ENCODE data around the gene NFIX. TPM values are rescaled to one million over a fixed set of nuclear protein-coding genes. Genes with fewer than 3 reads are reported as not detected.
A peak's percentile ranks its signal among the peaks of the same experiment; 100 is the strongest.

The NFIX gene
- total RNA-seq, 4 donors from 2014 or later: 126 to 223 (median 176) TPM

DNA sequence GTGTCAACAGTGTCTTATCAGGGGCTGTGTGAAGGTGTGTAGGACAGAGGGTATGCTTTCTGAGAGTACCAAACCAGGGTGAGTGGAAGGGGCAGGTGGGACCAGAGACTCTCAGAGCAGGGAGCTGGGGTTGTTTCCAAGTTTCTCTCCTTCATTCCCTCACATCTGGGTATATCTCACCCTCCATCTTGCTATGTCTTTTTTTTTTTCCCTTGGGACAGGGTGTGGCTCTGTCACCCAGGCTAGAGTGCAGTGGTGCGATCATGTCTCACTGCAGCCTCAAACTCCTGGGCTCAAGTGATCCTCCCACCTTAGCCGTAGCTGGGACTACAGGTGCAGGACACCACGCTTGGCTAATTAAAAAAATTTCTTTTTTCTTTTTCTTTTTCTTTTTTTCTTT, 15.3 kb upstream of the NFIX start:
- Histone ChIP-seq H3K27me3 (no peaks in the 10 kb centered on the region), H3K4me1 (peaks cover 14% of the 10 kb centered on the region), H3K36me3 (no peaks in the 10 kb centered on the region), H3K27ac (no peak overlapping the region), H3K4me3 (no peak overlapping the region), H3K9me3 (no peaks in the 10 kb centered on the region)
- no peak for DNase-seq (ENCODE audit: low spot score in 2 of 2)
- no peak for TF ChIP-seq POLR2AphosphoS5 (IDR thresholded peaks at IDR 0.05)
- TF ChIP-seq POLR2A (IDR thresholded peaks at IDR 0.05): no peak
- TF ChIP-seq EP300 (IDR thresholded peaks at IDR 0.05): no peak
- TF ChIP-seq, protein P1, sequence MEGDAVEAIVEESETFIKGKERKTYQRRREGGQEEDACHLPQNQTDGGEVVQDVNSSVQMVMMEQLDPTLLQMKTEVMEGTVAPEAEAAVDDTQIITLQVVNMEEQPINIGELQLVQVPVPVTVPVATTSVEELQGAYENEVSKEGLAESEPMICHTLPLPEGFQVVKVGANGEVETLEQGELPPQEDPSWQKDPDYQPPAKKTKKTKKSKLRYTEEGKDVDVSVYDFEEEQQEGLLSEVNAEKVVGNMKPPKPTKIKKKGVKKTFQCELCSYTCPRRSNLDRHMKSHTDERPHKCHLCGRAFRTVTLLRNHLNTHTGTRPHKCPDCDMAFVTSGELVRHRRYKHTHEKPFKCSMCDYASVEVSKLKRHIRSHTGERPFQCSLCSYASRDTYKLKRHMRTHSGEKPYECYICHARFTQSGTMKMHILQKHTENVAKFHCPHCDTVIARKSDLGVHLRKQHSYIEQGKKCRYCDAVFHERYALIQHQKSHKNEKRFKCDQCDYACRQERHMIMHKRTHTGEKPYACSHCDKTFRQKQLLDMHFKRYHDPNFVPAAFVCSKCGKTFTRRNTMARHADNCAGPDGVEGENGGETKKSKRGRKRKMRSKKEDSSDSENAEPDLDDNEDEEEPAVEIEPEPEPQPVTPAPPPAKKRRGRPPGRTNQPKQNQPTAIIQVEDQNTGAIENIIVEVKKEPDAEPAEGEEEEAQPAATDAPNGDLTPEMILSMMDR (IDR thresholded peaks at IDR 0.05): no peak
- WGBS: 80% methylated on average over 3 of the region's 3 CpGs

- H3K36me3 ChIP-seq: no peaks in the 10 kb centered on the region
- H3K27me3 ChIP-seq: no peaks in the 10 kb centered on the region
- no peak for DNase-seq (ENCODE audit: low spot score in 2 of 2)
- TF ChIP-seq EP300 (IDR thresholded peaks at IDR 0.05): no peak
- no peak for TF ChIP-seq POLR2AphosphoS5 (IDR thresholded peaks at IDR 0.05)
- TF ChIP-seq, protein P1 (IDR thresholded peaks at IDR 0.05): no peak
- H3K4me1 ChIP-seq: peaks cover 24% of the 10 kb centered on the region
- 92% methylated on average over 6 of the region's 6 CpGs for WGBS
- H3K4me3 ChIP-seq: no peak overlapping the region
- no peaks in the 10 kb centered on the region for H3K9me3 ChIP-seq
- no peak overlapping the region for H3K27ac ChIP-seq
Observed at GRCh38 chr19:12982648-12983047, 12.6 kb upstream of the NFIX start.

- peak overlapping the region; percentile 42 for H3K4me3 ChIP-seq
- DNase-seq (ENCODE audit: low spot score in 2 of 2): no peak
- H3K27me3 ChIP-seq: no peaks in the 10 kb centered on the region
- peaks cover 24% of the 10 kb centered on the region for H3K4me1 ChIP-seq
- no peaks in the 10 kb centered on the region for H3K9me3 ChIP-seq
- no peak overlapping the region for H3K27ac ChIP-seq
- H3K36me3 ChIP-seq: no peaks in the 10 kb centered on the region
- 57% methylated on average over 10 of the region's 10 CpGs for WGBS
- TF ChIP-seq, protein P1 (IDR thresholded peaks at IDR 0.05): no peak
- no peak for TF ChIP-seq POLR2AphosphoS5 (IDR thresholded peaks at IDR 0.05)
- no peak for TF ChIP-seq EP300 (IDR thresholded peaks at IDR 0.05)
- TF ChIP-seq POLR2A (IDR thresholded peaks at IDR 0.05): no peak
Observed at GRCh38 chr19:12983091-12983490, 12.2 kb upstream of the NFIX start.

DNA sequence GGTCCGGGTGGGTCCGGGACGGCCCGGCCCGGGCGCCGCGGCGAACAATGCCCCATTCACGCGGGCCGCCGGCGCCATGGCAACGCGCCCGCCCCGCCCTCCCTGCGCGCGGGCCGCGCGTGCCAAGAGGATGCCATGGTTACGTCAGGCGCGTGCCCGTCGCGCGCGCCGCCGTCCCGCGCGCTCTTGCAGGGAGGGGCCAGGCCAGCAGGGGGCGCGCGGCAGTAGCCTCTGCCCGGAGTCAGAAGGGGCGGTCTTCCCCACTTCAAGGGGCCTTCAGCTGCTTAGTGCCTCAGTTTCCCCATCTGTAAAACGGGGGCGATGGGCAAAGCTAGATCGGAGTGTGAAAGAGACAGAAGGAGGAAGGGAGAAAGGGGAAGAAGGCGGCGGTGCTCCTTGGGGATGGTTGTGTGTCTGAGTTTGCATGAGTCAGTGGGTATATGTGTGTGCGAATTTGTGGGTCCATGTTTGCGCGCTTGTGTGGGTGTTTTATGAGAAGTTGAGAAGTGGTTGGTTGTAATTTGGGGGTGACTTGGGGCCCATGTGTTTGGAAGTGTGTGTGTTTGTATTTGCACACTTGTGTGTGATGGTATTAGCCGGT, 11.6 kb upstream of the NFIX start:
- H3K27ac ChIP-seq: no peak overlapping the region
- DNase-seq (ENCODE audit: low spot score in 2 of 2): peak in 1 of 2 donors; percentile 84

DNA sequence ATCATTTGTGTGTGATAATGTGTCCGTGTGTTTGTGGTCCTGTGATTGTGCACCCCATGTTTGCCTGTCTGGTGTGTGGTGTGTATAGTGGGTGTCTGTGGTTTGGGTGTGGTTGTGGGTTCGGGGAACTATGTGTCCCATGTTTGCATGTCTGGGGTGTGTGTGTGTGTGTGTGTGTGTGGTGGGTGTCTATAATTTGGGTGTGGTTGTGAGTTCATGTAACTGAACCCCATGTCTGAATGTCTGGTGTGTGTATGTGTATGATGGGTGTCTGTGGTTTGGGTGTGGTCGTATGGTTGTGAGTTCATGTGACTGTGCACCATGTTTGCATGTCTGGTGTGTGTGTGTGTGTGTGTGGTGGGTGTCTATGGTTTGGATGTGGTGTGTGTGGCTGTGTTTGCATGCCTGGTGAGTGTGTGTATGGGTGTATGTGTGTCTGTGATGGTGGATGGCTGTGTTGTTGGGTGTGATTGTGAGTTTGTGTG, 11.1 kb upstream of the NFIX start:
- peak overlapping the region; percentile 78 for H3K27ac ChIP-seq
- WGBS: 72% methylated on average over 3 of the region's 3 CpGs

More for the DNA sequence above, 11.6 kb upstream of the NFIX start:
- H3K27me3 ChIP-seq: no peaks in the 10 kb centered on the region
- peak overlapping the region; percentile 42 for H3K4me3 ChIP-seq
- no peaks in the 10 kb centered on the region for H3K9me3 ChIP-seq
- TF ChIP-seq, protein P1 (IDR thresholded peaks at IDR 0.05): peak; percentile 86 to 99
- TF ChIP-seq POLR2A (IDR thresholded peaks at IDR 0.05) (no peak), POLR2AphosphoS5 (IDR thresholded peaks at IDR 0.05) (peak in 2 of 3 donors; percentile 53 to 65), EP300 (IDR thresholded peaks at IDR 0.05) (no peak)
- peaks cover 24% of the 10 kb centered on the region for H3K4me1 ChIP-seq
- WGBS: 10% methylated on average over 44 of the region's 51 CpGs
- H3K36me3 ChIP-seq: no peaks in the 10 kb centered on the region

More for the DNA sequence above, 11.1 kb upstream of the NFIX start:
- Histone ChIP-seq H3K9me3 (no peaks in the 10 kb centered on the region), H3K36me3 (no peaks in the 10 kb centered on the region), H3K27me3 (no peaks in the 10 kb centered on the region), H3K4me3 (no peak overlapping the region), H3K4me1 (peaks cover 24% of the 10 kb centered on the region)
- DNase-seq (ENCODE audit: low spot score in 2 of 2): no peak
- TF ChIP-seq EP300 (IDR thresholded peaks at IDR 0.05) (no peak), POLR2A (IDR thresholded peaks at IDR 0.05) (no peak), POLR2AphosphoS5 (IDR thresholded peaks at IDR 0.05) (no peak)
- TF ChIP-seq, protein P1 (IDR thresholded peaks at IDR 0.05): no peak
